Fibroblast of lung (primary cell): ENCODE data around the gene PPP1R9B.

ENCODE experiments used
- EZH2 ChIP-seq: IDR thresholded peaks from 2 replicates; pipeline ENCODE4 v1.5.1; 2012; ENCODE audit warnings: low read length, control low read depth, mild to moderate bottlenecking; ENCODE audit errors: missing control alignments
- TF ChIP-seq, protein P1 (sequence below), 2 donors: IDR thresholded peaks in 1 of 2; conservative IDR thresholded peaks in 1 of 2; 1 replicate in 1 of 2; 2 replicates in 1 of 2; pipeline ENCODE4 v1.5.1; 2011 to 2012; ENCODE audit warnings: low read length in 2 of 2, control low read depth in 1 of 2, inconsistent platforms in 1 of 2, low read depth in 1 of 2, mild to moderate bottlenecking in 1 of 2

DNA sequence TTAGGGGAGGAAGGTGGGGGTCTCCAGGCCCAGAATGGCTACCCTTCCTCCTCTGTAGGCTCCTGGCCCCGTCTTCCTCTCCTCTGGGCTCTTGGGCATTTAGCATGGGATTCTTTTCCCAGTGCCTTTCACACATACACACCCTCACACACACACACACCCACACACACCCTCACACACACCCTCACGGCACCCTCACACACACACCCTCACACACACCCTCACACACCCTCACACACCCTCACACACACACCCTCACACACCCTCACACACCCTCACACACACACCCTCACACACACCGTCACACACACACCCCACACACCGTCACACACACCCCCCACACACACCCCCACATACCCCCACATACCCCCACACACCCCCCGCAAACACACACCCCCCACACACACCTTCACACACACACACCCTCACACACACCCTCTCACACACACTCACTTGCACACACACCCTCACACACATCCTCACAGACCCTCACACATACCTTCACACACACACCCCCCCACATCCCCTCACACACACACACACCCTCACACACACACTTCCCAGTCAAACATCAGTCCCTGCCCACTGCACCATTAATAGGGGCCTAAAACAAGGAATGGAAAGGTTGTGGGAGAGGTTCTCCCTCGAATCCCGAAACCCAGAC is 16.2 kb upstream of the PPP1R9B start:
- TF ChIP-seq, protein P1, sequence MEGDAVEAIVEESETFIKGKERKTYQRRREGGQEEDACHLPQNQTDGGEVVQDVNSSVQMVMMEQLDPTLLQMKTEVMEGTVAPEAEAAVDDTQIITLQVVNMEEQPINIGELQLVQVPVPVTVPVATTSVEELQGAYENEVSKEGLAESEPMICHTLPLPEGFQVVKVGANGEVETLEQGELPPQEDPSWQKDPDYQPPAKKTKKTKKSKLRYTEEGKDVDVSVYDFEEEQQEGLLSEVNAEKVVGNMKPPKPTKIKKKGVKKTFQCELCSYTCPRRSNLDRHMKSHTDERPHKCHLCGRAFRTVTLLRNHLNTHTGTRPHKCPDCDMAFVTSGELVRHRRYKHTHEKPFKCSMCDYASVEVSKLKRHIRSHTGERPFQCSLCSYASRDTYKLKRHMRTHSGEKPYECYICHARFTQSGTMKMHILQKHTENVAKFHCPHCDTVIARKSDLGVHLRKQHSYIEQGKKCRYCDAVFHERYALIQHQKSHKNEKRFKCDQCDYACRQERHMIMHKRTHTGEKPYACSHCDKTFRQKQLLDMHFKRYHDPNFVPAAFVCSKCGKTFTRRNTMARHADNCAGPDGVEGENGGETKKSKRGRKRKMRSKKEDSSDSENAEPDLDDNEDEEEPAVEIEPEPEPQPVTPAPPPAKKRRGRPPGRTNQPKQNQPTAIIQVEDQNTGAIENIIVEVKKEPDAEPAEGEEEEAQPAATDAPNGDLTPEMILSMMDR (conservative IDR thresholded peaks at IDR 0.05 in 1 of 2, IDR thresholded peaks at IDR 0.05 in 1 of 2; ENCODE audit: low read depth in 1 of 2, low read length in 2 of 2) = no peak
- no peak for TF ChIP-seq EZH2
